Activated T-cell treated with anti-CD3 and anti-CD28 coated beads, Interleukin-2, amount 50 U/mL, for 4 hours (primary cell): Measurements from ENCODE around the gene SNAP23. TPM values are rescaled to one million over a fixed set of nuclear protein-coding genes. Genes with fewer than 3 reads are reported as not detected.
A peak's percentile ranks its signal among the peaks of the same experiment; 100 is the strongest.

ENCODE experiments used
- ATAC-seq, 2 donors: fragments of 200-7000 bp; cut with Tn5 transposase; one replicate each; pipeline ENCODE4 v1.10.0; 2021
- DNase-seq: peaks from one replicate; pipeline ENCODE4 v3.0.0-alpha.2; 2020
- H3K27me3 Mint-ChIP-seq: one replicate; pipeline ENCODE4 v1.8.0; 2021; ENCODE audit warnings: low read depth, mixed read lengths
- H3K36me3 Mint-ChIP-seq: one replicate; pipeline ENCODE4 v1.8.0; 2022; ENCODE audit warnings: mixed read lengths; ENCODE audit not compliant: insufficient read depth
- H3K4me1 Mint-ChIP-seq: one replicate; pipeline ENCODE4 v1.8.0; 2021; ENCODE audit warnings: low read depth, mixed read lengths
- H3K4me3 Mint-ChIP-seq: one replicate; pipeline ENCODE4 v1.8.0; 2021; ENCODE audit warnings: mild to moderate bottlenecking, moderate library complexity, mixed read lengths
- H3K9me3 Mint-ChIP-seq: one replicate; pipeline ENCODE4 v1.8.0; 2021; ENCODE audit warnings: mixed read lengths
- total RNA-seq, 3 donors: library from RNA; stranded (reverse); gene quantifications; one replicate each; pipeline ENCODE4 v1.2.1, GENCODE V29; 2021

SNAP23 gene
- 10 to 100 TPM; 40.2 to 49.6 (median 45.5) TPM for total RNA-seq

- peaks cover 66% of the 10 kb centered on the region for H3K4me1 Mint-ChIP-seq
- H3K27me3 Mint-ChIP-seq: no peaks in the 10 kb centered on the region
- peak within 1 kb of the TSS; percentile 97 for H3K4me3 Mint-ChIP-seq
- peaks cover 1% of the 10 kb centered on the region for H3K36me3 Mint-ChIP-seq
- ATAC-seq: peak; percentile 92 to 95
- peak; percentile 64 for DNase-seq
- H3K9me3 Mint-ChIP-seq: no peaks in the 10 kb centered on the region
Observed at GRCh38 chr15:42495361-42496212, at the start of gene SNAP23. Gene SNAP23, plus strand, starts transcription at chr15:42495634. Its CDS starts 16,213 bp downstream, at chr15:42511847.

GRCh38 chr15:42447599-42447998, 47.8 kb upstream of the SNAP23 start:
- Mint-ChIP-seq H3K4me1 (no peaks in the 10 kb centered on the region), H3K4me3 (no peak overlapping the region), H3K9me3 (no peaks in the 10 kb centered on the region), H3K27me3 (no peaks in the 10 kb centered on the region), H3K36me3 (peaks cover 41% of the 10 kb centered on the region)
- DNase-seq (no peak), ATAC-seq (no peak)

GRCh38 chr15:42448281-42448680, 47.2 kb upstream of the SNAP23 start:
- peaks cover 41% of the 10 kb centered on the region for H3K36me3 Mint-ChIP-seq
- no peaks in the 10 kb centered on the region for H3K27me3 Mint-ChIP-seq
- H3K4me3 Mint-ChIP-seq: no peak overlapping the region
- no peak for DNase-seq
- ATAC-seq: no peak
- no peaks in the 10 kb centered on the region for H3K9me3 Mint-ChIP-seq
- no peaks in the 10 kb centered on the region for H3K4me1 Mint-ChIP-seq

- Mint-ChIP-seq H3K4me1 (no peaks in the 10 kb centered on the region), H3K4me3 (no peak overlapping the region), H3K9me3 (no peaks in the 10 kb centered on the region), H3K27me3 (no peaks in the 10 kb centered on the region), H3K36me3 (peaks cover 45% of the 10 kb centered on the region)
- DNase-seq (no peak), ATAC-seq (no peak)
Observed at GRCh38 chr15:42449770-42450424, 45.5 kb upstream of the SNAP23 start.

- ATAC-seq: no peak
- H3K27me3 Mint-ChIP-seq: no peaks in the 10 kb centered on the region
- no peaks in the 10 kb centered on the region for H3K9me3 Mint-ChIP-seq
- no peaks in the 10 kb centered on the region for H3K4me1 Mint-ChIP-seq
- DNase-seq: no peak
- H3K36me3 Mint-ChIP-seq: peaks cover 40% of the 10 kb centered on the region
- H3K4me3 Mint-ChIP-seq: no peak overlapping the region
Observed at GRCh38 chr15:42450425-42450790, 45.0 kb upstream of the SNAP23 start.

GRCh38 chr15:42453826-42454225, 41.6 kb upstream of the SNAP23 start:
- Mint-ChIP-seq H3K27me3 (no peaks in the 10 kb centered on the region), H3K36me3 (peaks cover 34% of the 10 kb centered on the region)

GRCh38 chr15:42456531-42456930, 38.9 kb upstream of the SNAP23 start:
- peaks cover 5% of the 10 kb centered on the region for H3K4me1 Mint-ChIP-seq
- H3K9me3 Mint-ChIP-seq: no peaks in the 10 kb centered on the region
- no peak for DNase-seq
- ATAC-seq: no peak
- no peaks in the 10 kb centered on the region for H3K27me3 Mint-ChIP-seq
- H3K4me3 Mint-ChIP-seq: no peak overlapping the region
- peaks cover 15% of the 10 kb centered on the region for H3K36me3 Mint-ChIP-seq

More at GRCh38 chr15:42453826-42454225, 41.6 kb upstream of the SNAP23 start:
- no peak for DNase-seq
- Mint-ChIP-seq H3K4me1 (peaks cover 5% of the 10 kb centered on the region), H3K4me3 (no peak overlapping the region), H3K9me3 (no peaks in the 10 kb centered on the region)
- no peak for ATAC-seq

- no peak for ATAC-seq
- Mint-ChIP-seq H3K9me3 (no peaks in the 10 kb centered on the region), H3K27me3 (no peaks in the 10 kb centered on the region), H3K4me1 (peaks cover 5% of the 10 kb centered on the region), H3K4me3 (no peak overlapping the region), H3K36me3 (peaks cover 11% of the 10 kb centered on the region)
- no peak for DNase-seq
Observed at GRCh38 chr15:42456971-42457370, 38.5 kb upstream of the SNAP23 start.

- H3K4me3 Mint-ChIP-seq: no peak overlapping the region
- ATAC-seq: no peak
- H3K4me1 Mint-ChIP-seq: peaks cover 5% of the 10 kb centered on the region
- no peak for DNase-seq
- no peaks in the 10 kb centered on the region for H3K27me3 Mint-ChIP-seq
- no peaks in the 10 kb centered on the region for H3K9me3 Mint-ChIP-seq
- H3K36me3 Mint-ChIP-seq: peaks cover 11% of the 10 kb centered on the region
Observed at GRCh38 chr15:42457445-42458442, 37.7 kb upstream of the SNAP23 start.

GRCh38 chr15:42461261-42461660, 34.2 kb upstream of the SNAP23 start:
- Mint-ChIP-seq H3K4me3 (no peak overlapping the region), H3K36me3 (peaks cover 17% of the 10 kb centered on the region), H3K9me3 (no peaks in the 10 kb centered on the region)

GRCh38 chr15:42465520-42466259, 29.7 kb upstream of the SNAP23 start:
- Mint-ChIP-seq H3K27me3 (no peaks in the 10 kb centered on the region), H3K9me3 (no peaks in the 10 kb centered on the region), H3K4me3 (no peak overlapping the region), H3K36me3 (peaks cover 12% of the 10 kb centered on the region), H3K4me1 (peaks cover 1% of the 10 kb centered on the region)
- DNase-seq: no peak
- ATAC-seq: no peak

More at GRCh38 chr15:42461261-42461660, 34.2 kb upstream of the SNAP23 start:
- Mint-ChIP-seq H3K4me1 (peaks cover 6% of the 10 kb centered on the region), H3K27me3 (no peaks in the 10 kb centered on the region)
- ATAC-seq (no peak), DNase-seq (no peak)

GRCh38 chr15:42471002-42471401, 24.4 kb upstream of the SNAP23 start:
- Mint-ChIP-seq H3K4me1 (peaks cover 5% of the 10 kb centered on the region), H3K36me3 (peaks cover 7% of the 10 kb centered on the region), H3K4me3 (no peak overlapping the region), H3K9me3 (no peaks in the 10 kb centered on the region), H3K27me3 (no peaks in the 10 kb centered on the region)
- ATAC-seq (no peak), DNase-seq (no peak)

GRCh38 chr15:42474827-42475226, 20.6 kb upstream of the SNAP23 start:
- H3K36me3 Mint-ChIP-seq: peaks cover 7% of the 10 kb centered on the region
- peaks cover 10% of the 10 kb centered on the region for H3K4me1 Mint-ChIP-seq
- DNase-seq (no peak), ATAC-seq (no peak)
- H3K4me3 Mint-ChIP-seq: no peak overlapping the region
- H3K9me3 Mint-ChIP-seq: no peaks in the 10 kb centered on the region
- no peaks in the 10 kb centered on the region for H3K27me3 Mint-ChIP-seq
